HepG2 (cell line): ENCODE measurements around the gene THSD8. TPM values are rescaled to one million over a fixed set of nuclear protein-coding genes. Genes with fewer than 3 reads are reported as not detected.
A peak's percentile ranks its signal among the peaks of the same experiment; 100 is the strongest.

Experiments
- ARID5B ChIP-seq: IDR thresholded peaks from 2 replicates; pipeline ENCODE4 v1.4.0; 2020; ENCODE audit warnings: mild to moderate bottlenecking, missing genetic modification reagents
- IRF9 ChIP-seq: sonication (generic); formaldehyde crosslinking; IDR thresholded peaks from 2 replicates; pipeline ENCODE4 v1.8.0; 2022; ENCODE audit warnings: missing genetic modification reagents, mild to moderate bottlenecking, borderline replicate concordance
- PAXIP1 ChIP-seq: sonication (generic); formaldehyde crosslinking; conservative IDR thresholded peaks from 2 replicates; pipeline ENCODE4 v1.4.0; 2020; ENCODE audit warnings: mild to moderate bottlenecking, missing genetic modification reagents, moderate library complexity
- STAT6 ChIP-seq: sonication (generic); formaldehyde crosslinking; IDR thresholded peaks from 2 replicates; pipeline ENCODE4 v1.4.0; 2020; ENCODE audit warnings: missing genetic modification reagents, mild to moderate bottlenecking, borderline replicate concordance
- ZBTB38 ChIP-seq: sonication (generic); formaldehyde crosslinking; IDR thresholded peaks from 2 replicates; pipeline ENCODE4 v1.5.1; 2020; ENCODE audit warnings: mild to moderate bottlenecking, missing genetic modification reagents
- ZNF318 ChIP-seq: sonication (generic); formaldehyde crosslinking; IDR thresholded peaks from 2 replicates; pipeline ENCODE4 v1.4.0; 2020; ENCODE audit warnings: mild to moderate bottlenecking, missing genetic modification reagents
- polyA plus RNA-seq, 8 experiments: library from polyadenylated mRNA; depleted of rRNA in 3 of 8; stranded (reverse) in 7 of 8; unstranded in 1 of 8; fragments of >200 nt; fragmentation: Illumina TruSeq in 4 of 8; extraction: Trizol in 4 of 8; gene quantifications; 2 replicates each; pipeline versions ENCODE4 v1.2.1 to v1.2.3, GENCODE V29; 2011 to 2016; ENCODE audit warnings: low read depth in 4 of 8, missing spikeins in 1 of 8, mixed read lengths in 1 of 8; ENCODE audit not compliant: insufficient read depth in 1 of 8
- total RNA-seq, 5 experiments: library from RNA; depleted of rRNA; stranded (reverse); fragments of >200 nt; fragmentation: Illumina TruSeq; extraction: Trizol; gene quantifications; 2 replicates each; pipeline ENCODE4 v1.2.3, GENCODE V29; 2016; ENCODE audit warnings: low read depth in 1 of 5

THSD8 gene
- total and polyA plus RNA-seq, 2 of the 13 experiments (the other 11 are each of a cell fraction or from before 2014, with no cell fraction given), result 4.8 to 14.9 TPM

- no peak for TF ChIP-seq STAT6 (CRISPR knock-in tag)
- TF ChIP-seq IRF9, result peak; percentile 59; the same call in 1 of the 2 replicates
- 0 out of 2 replicates have a peak, but pooled peaks have one; percentile 53 for TF ChIP-seq ZBTB38 (CRISPR knock-in tag)
- peak; percentile 24; the same call in 1 of the 2 replicates for TF ChIP-seq PAXIP1
- TF ChIP-seq ARID5B (CRISPR knock-in tag), result peak; percentile 22; the same call in 1 of the 2 replicates
- TF ChIP-seq ZNF318 (CRISPR knock-in tag), result no peak
Observed at GRCh38 chr19:12782424-12783290, 19.2 kb upstream of the THSD8 start (continued).
